ENCODE results near the gene MYO15B.
A peak's percentile ranks its signal among the peaks of the same experiment; 100 is the strongest.
"Not testable (repeated sequence)": the region's sequence is repeated elsewhere in the genome, so short reads cannot be mapped to it uniquely, and the experiment has no call there.

Gene MYO15B

GRCh38 chr17:75626496-75627038, 39.0 kb downstream of the MYO15B start:
- DNase-seq, result no peak

- no peak for DNase-seq
Observed at GRCh38 chr17:75627094-75627493, 39.5 kb downstream of the MYO15B start.

- DNase-seq, result no peak
Observed at GRCh38 chr17:75628425-75628824, 40.8 kb downstream of the MYO15B start.

GRCh38 chr17:75629157-75629556, 41.6 kb downstream of the MYO15B start:
- DNase-seq, result no peak

GRCh38 chr17:75630071-75630917, 42.7 kb downstream of the MYO15B start:
- DNase-seq, result no peak

- no peak for DNase-seq
Observed at GRCh38 chr17:75631353-75631752, 43.8 kb downstream of the MYO15B start.

GRCh38 chr17:75632428-75632827, 44.8 kb downstream of the MYO15B start:
- DNase-seq, result no peak

- DNase-seq, result peak; percentile 15
Observed at GRCh38 chr17:75632863-75633485, 45.4 kb downstream of the MYO15B start, which contains the start of gene SMIM5. SMIM5 (plus strand) TSS chr17:75633434; CDS start chr17:75640202, 6,768 bp downstream.

GRCh38 chr17:75633486-75634375, 46.1 kb downstream of the MYO15B start:
- peak; percentile 72 for DNase-seq

GRCh38 chr17:75634376-75634740, 46.8 kb downstream of the MYO15B start:
- no peak for DNase-seq

- DNase-seq, result no peak
Observed at GRCh38 chr17:75634754-75635609, 47.4 kb downstream of the MYO15B start.

GRCh38 chr17:75635610-75636202, 48.1 kb downstream of the MYO15B start:
- peak; percentile 41 for DNase-seq

GRCh38 chr17:75636381-75637142, 49.0 kb downstream of the MYO15B start:
- no peak for DNase-seq

- no peak for DNase-seq
Observed at GRCh38 chr17:75637143-75637538, 49.5 kb downstream of the MYO15B start.

GRCh38 chr17:75637551-75637950, 50.0 kb downstream of the MYO15B start:
- no peak for DNase-seq

- not testable (repeated sequence) for DNase-seq
Observed at GRCh38 chr17:75638039-75638438, 50.4 kb downstream of the MYO15B start.

- no peak for DNase-seq
Observed at GRCh38 chr17:75638893-75639292, 51.3 kb downstream of the MYO15B start.

GRCh38 chr17:75639327-75639726, 51.7 kb downstream of the MYO15B start:
- DNase-seq, result no peak

- no peak for DNase-seq
Observed at GRCh38 chr17:75639771-75640555, 52.4 kb downstream of the MYO15B start.

- DNase-seq, result no peak
Observed at GRCh38 chr17:75640556-75641119, 53.0 kb downstream of the MYO15B start.
